Endothelial cell (in vitro differentiated cells): Measurements from ENCODE around the gene STK10. TPM values are rescaled to one million over a fixed set of nuclear protein-coding genes. Genes with fewer than 3 reads are reported as not detected.

Experiments
- DNase-seq: peaks from one replicate; pipeline ENCODE4 v3.0.0; 2021; ENCODE audit warnings: low spot score
- H3K27ac Mint-ChIP-seq: one replicate; pipeline ENCODE4 v1.8.0; 2021; ENCODE audit warnings: mixed read lengths, inconsistent platforms; ENCODE audit not compliant: unreplicated experiment
- H3K27me3 Mint-ChIP-seq: one replicate; pipeline ENCODE4 v1.8.0; 2021; ENCODE audit warnings: mild to moderate bottlenecking, moderate library complexity, mixed read lengths, inconsistent platforms; ENCODE audit not compliant: unreplicated experiment
- H3K36me3 Mint-ChIP-seq: one replicate; pipeline ENCODE4 v1.8.0; 2021; ENCODE audit warnings: mild to moderate bottlenecking, low read depth, mixed read lengths, inconsistent platforms; ENCODE audit not compliant: unreplicated experiment
- H3K4me1 Mint-ChIP-seq: one replicate; pipeline ENCODE4 v1.8.0; 2021; ENCODE audit warnings: mild to moderate bottlenecking, mixed read lengths, inconsistent platforms; ENCODE audit not compliant: unreplicated experiment
- H3K4me3 Mint-ChIP-seq: one replicate; pipeline ENCODE4 v1.8.0; 2021; ENCODE audit warnings: mild to moderate bottlenecking, mixed read lengths, inconsistent platforms; ENCODE audit not compliant: unreplicated experiment
- H3K9me3 Mint-ChIP-seq: one replicate; pipeline ENCODE4 v1.8.0; 2021; ENCODE audit warnings: mixed read lengths, inconsistent platforms; ENCODE audit not compliant: unreplicated experiment
- CTCF ChIP-seq: fragments of 200-600 bp; sonication (generic); IDR thresholded peaks from one replicate; pipeline ENCODE4 v1.5.0; 2021; ENCODE audit warnings: antibody characterized with exemption; ENCODE audit not compliant: unreplicated experiment
- total RNA-seq: library from RNA; stranded (reverse); fragmentation: NEBNext Ultra II Directional; extraction: Animal tissue kit (Norgen Biotek cat#: 25700); gene quantifications from one replicate; pipeline ENCODE4 v1.2.1, GENCODE V29; 2021; ENCODE audit not compliant: unreplicated experiment

The STK10 gene
- total RNA-seq, 1 donor from 2014 or later: 69.3 TPM

- no peak for TF ChIP-seq CTCF
- peaks cover 29% of the 10 kb centered on the region for H3K4me1 Mint-ChIP-seq
- H3K27ac Mint-ChIP-seq: no peak overlapping the region
- H3K36me3 Mint-ChIP-seq: peaks cover 3% of the 10 kb centered on the region
- no peak overlapping the region for H3K4me3 Mint-ChIP-seq
- H3K9me3 Mint-ChIP-seq: no peaks in the 10 kb centered on the region
- H3K27me3 Mint-ChIP-seq: peaks cover 2% of the 10 kb centered on the region
- no peak for DNase-seq
Observed at GRCh38 chr5:171992813-171993212, 195.2 kb downstream of the STK10 start.

- no peak for DNase-seq
- Mint-ChIP-seq H3K36me3 (peaks cover 3% of the 10 kb centered on the region), H3K4me3 (no peak overlapping the region), H3K9me3 (no peaks in the 10 kb centered on the region), H3K27ac (no peak overlapping the region), H3K4me1 (peaks cover 27% of the 10 kb centered on the region), H3K27me3 (peaks cover 2% of the 10 kb centered on the region)
- TF ChIP-seq CTCF: no peak
Observed at GRCh38 chr5:171992305-171992704, 195.7 kb downstream of the STK10 start.

Other genes with a start within 250 kb of the STK10 start
- gene FBXW11, start 181.6 kb downstream of the STK10 start, total RNA-seq: 62.0 TPM
- gene EFCAB9, start 5.9 kb upstream of the STK10 start, total RNA-seq: not detected
- gene UBTD2, start 95.5 kb upstream of the STK10 start, total RNA-seq: 38.8 TPM